ENCODE measurements around the gene PDE1C. TPM values are rescaled to one million over a fixed set of nuclear protein-coding genes. Genes with fewer than 3 reads are reported as not detected.

The PDE1C gene
- total and polyA plus RNA-seq, 2 donors (not counting 1 experiment from before 2014, with no cell fraction given) = 0.52 TPM; not detected in 1

- Histone ChIP-seq H3K9me3 (ENCODE audit: control extremely low read depth in 1 of 3, control insufficient read depth in 2 of 3, insufficient read depth in 1 of 3, low read length in 2 of 3) (peaks cover 0 to 5% (median 0%) of the 10 kb centered on the region in 3 donors), H2AFZ (ENCODE audit: insufficient read depth, low read depth, low read length, poor library complexity, severe bottlenecking) (no peak overlapping the region), H3K4me3 (ENCODE audit: control extremely low read depth in 1 of 5, extremely low read depth in 1 of 5, insufficient read depth in 1 of 5, low read depth in 2 of 5, low read length in 4 of 5) (no peak overlapping the region), H3K27me3 (replicated peaks in 1 of 4; ENCODE audit: control extremely low read depth in 1 of 4, control insufficient read depth in 3 of 4, insufficient read depth in 4 of 4, low read length in 3 of 4) (no peaks in the 10 kb centered on the region), H3K36me3 (replicated peaks in 1 of 2; ENCODE audit: control extremely low read depth in 1 of 2, control insufficient read depth in 1 of 2, extremely low read depth in 1 of 2, insufficient read depth in 2 of 2, low read length in 1 of 2) (no peaks in the 10 kb centered on the region), H3K79me2 (ENCODE audit: control insufficient read depth, insufficient read depth, low read length) (no peaks in the 10 kb centered on the region), H3K27ac (ENCODE audit: low read length in 2 of 2) (no peak overlapping the region), H3K9ac (ENCODE audit: low read length) (no peak overlapping the region), H4K20me1 (ENCODE audit: control insufficient read depth, insufficient read depth, low read length, poor library complexity, severe bottlenecking) (no peaks in the 10 kb centered on the region), H3K4me2 (replicated peaks; ENCODE audit: low read depth, low read length, poor library complexity, severe bottlenecking) (no peak overlapping the region), H3K4me1 (ENCODE audit: control insufficient read depth in 2 of 2, insufficient read depth in 2 of 2, low read length in 2 of 2) (no peaks in the 10 kb centered on the region)
- Mint-ChIP-seq H3K27ac (no peak overlapping the region), H3K9me3 (ENCODE audit: insufficient read depth) (no peaks in the 10 kb centered on the region), H3K4me1 (no peaks in the 10 kb centered on the region), H3K4me3 (no peak overlapping the region), H3K27me3 (peaks cover 4% of the 10 kb centered on the region)
- intact Hi-C loops (cut with micrococcal nuclease) = no loop called here
- TF ChIP-seq CTCF (IDR thresholded peaks at IDR 0.05) (no peak), EZH2 (IDR thresholded peaks at IDR 0.05; ENCODE audit: borderline replicate concordance, insufficient read depth, low read depth, low read length, poor library complexity, severe bottlenecking) (no peak)
- ChIA-PET CTCF (no interaction called here), POLR2A (no interaction called here)
- no peak for DNase-seq
- 70% methylated on average over 2 of the region's 3 CpGs for WGBS (ENCODE audit: insufficient coverage)
- ATAC-seq (ENCODE audit: low read depth) = no peak
Measured at GRCh38 chr7:32030904-32031692, 39.1 kb downstream of the PDE1C start.

GRCh38 chr7:32026083-32026425 is 44.2 kb downstream of the PDE1C start:
- H3K4me1 ChIP-seq (ENCODE audit: control insufficient read depth in 2 of 2, insufficient read depth in 2 of 2, low read length in 2 of 2) = no peaks in the 10 kb centered on the region
- H2AFZ ChIP-seq (ENCODE audit: insufficient read depth, low read depth, low read length, poor library complexity, severe bottlenecking) = no peak overlapping the region
- ChIA-PET CTCF (no interaction called here), POLR2A (no interaction called here)
- ATAC-seq (ENCODE audit: low read depth) (no peak), DNase-seq (no peak)
- no peaks in the 10 kb centered on the region for H3K27me3 Mint-ChIP-seq
- no peak overlapping the region for H3K9ac ChIP-seq (ENCODE audit: low read length)
- H3K79me2 ChIP-seq (ENCODE audit: control insufficient read depth, insufficient read depth, low read length) = no peaks in the 10 kb centered on the region
- H4K20me1 ChIP-seq (ENCODE audit: control insufficient read depth, insufficient read depth, low read length, poor library complexity, severe bottlenecking) = no peaks in the 10 kb centered on the region
- H3K36me3 ChIP-seq (replicated peaks in 1 of 2; ENCODE audit: control extremely low read depth in 1 of 2, control insufficient read depth in 1 of 2, extremely low read depth in 1 of 2, insufficient read depth in 2 of 2, low read length in 1 of 2) = no peaks in the 10 kb centered on the region
- H3K4me2 ChIP-seq (replicated peaks; ENCODE audit: low read depth, low read length, poor library complexity, severe bottlenecking) = no peak overlapping the region
- H3K27ac ChIP-seq (ENCODE audit: low read length in 2 of 2) = no peak overlapping the region
- H3K4me3 Mint-ChIP-seq = no peak overlapping the region
- no peak overlapping the region for H3K27ac Mint-ChIP-seq
- H3K9me3 ChIP-seq (ENCODE audit: control extremely low read depth in 1 of 3, control insufficient read depth in 2 of 3, insufficient read depth in 1 of 3, low read length in 2 of 3) = no peaks in the 10 kb centered on the region
- H3K9me3 Mint-ChIP-seq (ENCODE audit: insufficient read depth) = no peaks in the 10 kb centered on the region
- WGBS (ENCODE audit: insufficient coverage) = 100% methylated on average over 2 of the region's 5 CpGs
- TF ChIP-seq CTCF (IDR thresholded peaks at IDR 0.05) = no peak
- no peak for TF ChIP-seq EZH2 (IDR thresholded peaks at IDR 0.05; ENCODE audit: borderline replicate concordance, insufficient read depth, low read depth, low read length, poor library complexity, severe bottlenecking)
- no peaks in the 10 kb centered on the region for H3K27me3 ChIP-seq (replicated peaks in 1 of 4; ENCODE audit: control extremely low read depth in 1 of 4, control insufficient read depth in 3 of 4, insufficient read depth in 4 of 4, low read length in 3 of 4)
- intact Hi-C loops (cut with micrococcal nuclease) = no loop called here
- H3K4me1 Mint-ChIP-seq = no peaks in the 10 kb centered on the region
- no peak overlapping the region for H3K4me3 ChIP-seq (ENCODE audit: control extremely low read depth in 1 of 5, extremely low read depth in 1 of 5, insufficient read depth in 1 of 5, low read depth in 2 of 5, low read length in 4 of 5)
